GM18858 (cell line): ENCODE data around the gene MRGPRF.
"Not testable (repeated sequence)": the region's sequence is repeated elsewhere in the genome, so short reads cannot be mapped to it uniquely, and the experiment has no call there.

Source experiments
- ATAC-seq: cut with Tn5 transposase; IDR thresholded peaks from one replicate; pipeline ENCODE4 v1.9.1; 2021; ENCODE audit not compliant: unreplicated experiment

The MRGPRF gene

DNA sequence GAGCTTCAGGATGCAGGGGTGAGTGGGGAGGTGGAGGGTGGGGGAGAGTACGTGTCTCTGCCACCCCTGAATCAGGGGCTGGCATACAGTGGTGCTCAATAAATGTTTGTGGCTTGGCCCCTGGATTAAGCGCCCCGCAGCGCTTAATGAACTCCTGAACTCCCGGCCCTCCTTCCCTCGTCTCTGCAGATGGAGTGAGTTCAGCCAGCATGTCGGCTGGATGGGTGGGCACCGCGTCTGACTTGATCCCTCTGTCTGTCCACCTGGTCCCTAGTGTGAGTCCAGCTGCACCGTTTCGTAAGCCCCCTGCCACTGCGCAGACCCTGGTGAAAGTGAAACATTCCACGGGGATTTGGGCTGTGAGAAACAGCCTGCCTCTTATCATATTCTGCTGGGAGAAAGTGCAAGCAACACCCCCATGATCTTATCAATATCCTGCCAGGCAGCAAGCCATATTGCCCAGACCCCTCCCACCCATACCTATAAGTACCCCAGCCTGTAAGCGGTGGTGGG, 20.2 kb downstream of the MRGPRF start:
- no peak for ATAC-seq

DNA sequence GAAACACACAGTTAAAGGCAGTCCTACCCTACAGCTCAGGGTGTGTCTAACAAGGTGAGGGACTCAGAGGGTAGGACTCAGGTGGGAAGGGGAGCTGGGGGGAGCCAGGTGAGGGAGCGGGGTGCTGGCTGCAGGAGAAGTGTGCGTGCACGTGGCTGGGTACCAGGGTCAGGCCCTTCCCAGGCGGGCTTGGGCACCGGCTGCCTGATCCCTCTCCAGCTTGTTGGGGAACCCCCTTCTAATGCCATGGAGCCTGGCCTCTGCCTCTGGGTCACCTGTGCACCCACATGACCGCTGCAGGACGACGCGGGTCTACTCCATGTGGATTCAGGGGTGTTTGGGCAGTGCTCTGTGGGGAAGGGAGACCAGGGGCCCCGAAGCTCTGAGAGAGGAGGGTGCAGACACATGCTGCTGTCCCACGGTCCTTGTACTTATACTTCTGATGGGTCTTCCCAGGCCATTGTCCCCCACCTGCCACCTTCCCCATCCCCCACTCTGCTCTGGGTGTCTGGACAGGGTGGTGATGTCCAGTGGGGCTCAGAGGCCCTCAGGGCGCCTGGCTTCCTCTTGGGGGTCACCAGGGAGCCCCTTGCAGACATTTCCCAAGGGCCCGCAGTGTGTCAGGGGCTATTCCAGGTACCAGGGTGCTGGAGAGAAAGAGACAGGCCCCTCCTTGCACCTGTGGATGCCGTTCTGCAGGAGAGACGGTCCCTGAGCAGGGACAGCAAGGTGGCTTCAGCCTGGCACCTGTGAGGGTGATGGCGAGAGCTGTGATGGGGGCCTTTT, 21.9 kb downstream of the MRGPRF start:
- ATAC-seq: no peak

DNA sequence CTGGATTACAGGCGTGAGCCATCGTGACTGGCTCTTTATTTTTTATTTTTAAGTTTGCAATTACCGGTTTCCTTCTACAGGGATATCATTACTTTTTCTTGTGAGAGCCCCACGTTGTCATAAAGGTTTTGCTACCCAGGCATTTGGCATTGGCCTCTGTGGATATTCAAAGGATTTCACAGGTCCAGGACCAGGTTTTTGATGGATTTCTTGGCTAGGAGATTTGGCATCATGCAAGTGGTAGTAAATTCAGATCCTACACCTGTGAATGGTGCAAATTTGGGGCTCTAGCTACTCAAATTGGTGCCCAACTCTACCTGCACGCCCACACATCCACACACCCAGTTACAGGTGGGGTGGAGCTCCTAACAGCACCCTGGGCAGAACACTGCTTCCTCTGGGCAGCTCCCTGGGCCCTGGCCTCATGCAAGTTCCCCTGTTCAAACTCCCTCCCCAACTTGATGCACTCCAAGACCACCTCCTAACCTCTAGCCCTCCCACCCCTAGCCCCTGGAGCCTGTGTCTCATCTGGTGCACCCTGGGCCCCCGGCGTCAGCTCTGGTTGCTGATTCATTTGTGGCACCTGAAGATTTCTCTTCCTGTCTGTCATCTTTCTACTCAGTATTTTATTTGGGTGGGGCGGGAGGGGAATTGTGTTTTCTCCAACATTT, 23.0 kb downstream of the MRGPRF start:
- no peak for ATAC-seq

DNA sequence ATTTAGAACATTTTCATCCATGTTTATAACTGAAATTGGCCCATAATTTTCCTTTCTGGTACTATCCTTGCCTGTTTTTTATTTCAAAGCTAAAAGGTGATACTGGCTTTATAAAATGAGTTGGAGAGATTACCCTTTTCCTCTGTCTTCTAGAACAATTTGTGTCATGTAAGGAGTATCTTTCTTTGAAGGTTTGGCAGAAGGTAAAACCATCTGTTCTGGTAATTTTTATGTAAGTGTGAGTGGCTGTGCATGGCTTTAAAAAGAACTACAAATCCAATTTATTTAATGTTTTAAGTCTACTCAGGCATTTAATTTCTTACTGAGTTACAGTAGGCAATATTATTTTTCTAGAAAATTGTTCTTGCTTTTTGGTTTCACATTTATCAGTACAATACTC, 24.6 kb downstream of the MRGPRF start:
- ATAC-seq: no peak

DNA sequence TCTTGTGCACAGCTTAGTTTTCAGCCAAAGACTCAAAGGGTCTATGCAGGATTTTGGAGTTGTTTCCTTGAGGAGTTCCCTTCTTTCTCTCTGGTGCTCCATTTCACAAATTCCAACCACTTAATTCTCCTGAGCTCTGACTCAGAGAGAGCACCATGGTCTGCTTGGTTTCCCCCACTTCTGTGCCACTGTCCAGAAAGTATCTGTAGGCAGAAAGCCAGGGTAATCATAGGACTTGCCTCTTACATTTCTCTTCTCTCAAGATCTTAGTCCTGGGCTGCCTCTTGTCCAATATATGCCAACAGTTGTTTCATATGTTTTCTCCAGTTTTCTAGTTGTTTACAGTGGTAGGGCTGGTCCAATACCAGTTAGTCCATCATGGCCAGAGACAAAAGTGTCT, 25.8 kb downstream of the MRGPRF start:
- no peak for ATAC-seq

DNA sequence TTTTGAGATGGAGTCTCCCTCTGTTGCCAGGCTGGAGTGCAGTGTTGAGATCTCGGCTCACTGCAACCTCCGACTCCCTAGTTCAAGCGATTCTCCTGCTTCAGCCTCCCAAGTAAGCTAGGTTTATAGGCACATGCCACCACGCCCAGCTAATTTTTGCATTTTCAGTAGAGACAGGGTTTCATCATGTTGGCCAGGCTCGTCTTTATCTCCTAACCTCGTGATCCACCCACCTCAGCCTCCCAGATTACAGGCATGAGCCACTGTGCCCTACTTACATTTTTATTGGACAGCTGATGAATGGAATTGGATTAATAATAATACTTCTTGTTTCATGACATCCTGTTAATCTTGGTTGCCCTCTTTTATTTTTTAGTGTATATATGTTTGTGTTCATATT, 29.2 kb downstream of the MRGPRF start:
- no peak for ATAC-seq

DNA sequence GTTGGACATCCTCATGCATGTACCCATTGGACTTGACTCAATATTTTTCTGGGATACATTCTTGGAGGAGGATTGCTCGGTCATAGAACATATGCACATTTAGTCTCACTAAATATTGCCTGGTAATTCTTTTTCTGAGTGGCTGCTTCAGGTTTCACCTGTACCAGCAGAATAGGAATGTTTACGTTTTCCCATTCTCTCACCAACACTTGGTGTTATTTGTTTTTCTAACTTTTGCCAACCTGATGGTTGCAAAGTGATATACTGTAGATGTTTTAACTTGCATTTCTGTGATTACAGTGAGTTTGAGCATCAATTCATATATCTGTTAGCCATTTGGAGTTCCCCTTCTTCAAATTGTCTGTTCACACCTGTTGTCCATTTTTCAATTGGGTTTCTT, 30.9 kb downstream of the MRGPRF start:
- no peak for ATAC-seq

DNA sequence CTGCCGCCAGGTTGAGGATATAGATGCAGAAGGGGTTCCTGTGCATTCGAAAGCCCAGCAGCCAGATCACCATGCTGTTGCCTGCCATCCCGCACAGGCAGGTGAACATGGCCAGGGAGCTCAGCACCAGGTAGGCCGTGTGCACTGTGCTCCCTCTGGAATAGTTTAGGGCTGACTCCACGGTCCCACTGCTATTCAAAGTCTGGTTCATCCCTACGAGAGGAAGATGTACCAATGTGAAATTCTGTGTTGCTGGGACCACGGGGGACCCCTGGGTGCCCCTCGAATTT, 32.3 kb downstream of the MRGPRF start, which contains the start of gene MRGPRD:
TSS of gene MRGPRD (minus strand) at position 211 of the 290 bp plus-strand sequence. CDS start at position 211, 0 bp downstream.
- no peak for ATAC-seq

DNA sequence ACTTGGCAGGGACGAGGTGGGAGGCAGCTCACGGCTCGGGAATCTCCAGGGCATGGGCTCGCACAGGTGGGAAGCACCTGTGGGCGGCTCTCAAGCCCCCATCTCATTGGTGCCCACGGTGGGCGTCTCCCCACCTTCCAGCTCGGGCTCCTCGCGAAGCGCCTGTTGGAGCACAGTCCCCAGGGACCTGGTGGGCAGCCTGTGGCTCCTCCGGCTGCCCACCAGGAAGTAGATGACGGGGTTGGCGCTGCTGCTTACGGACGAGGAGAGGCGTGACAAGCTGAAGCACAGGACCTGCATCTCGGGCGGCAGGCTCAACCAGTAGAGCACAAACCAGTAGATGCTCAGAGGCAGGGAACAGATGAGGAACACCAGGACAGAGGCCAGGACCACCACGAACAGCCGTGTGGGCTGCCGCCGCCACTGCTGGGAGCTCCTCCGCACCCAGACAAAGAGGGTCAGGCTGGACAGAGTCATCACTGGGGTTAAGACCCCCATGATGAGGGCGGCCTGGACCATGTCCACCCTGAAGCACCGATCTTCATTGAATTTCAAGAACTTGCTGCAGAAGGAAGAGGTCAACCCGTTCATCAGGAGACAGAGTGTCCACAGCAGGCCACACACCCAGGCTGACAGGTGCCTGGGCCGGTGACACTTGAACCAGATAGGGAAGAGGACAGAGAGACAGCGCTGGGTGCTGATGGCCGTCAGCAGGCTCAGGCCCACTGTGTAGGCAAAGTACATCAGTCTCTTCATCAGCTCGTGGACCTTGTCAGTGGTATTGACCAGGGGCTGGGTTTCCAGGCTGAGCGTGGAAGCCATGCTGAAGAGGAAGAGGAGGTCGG, 32.9 kb downstream of the MRGPRF start:
- no peak for ATAC-seq

DNA sequence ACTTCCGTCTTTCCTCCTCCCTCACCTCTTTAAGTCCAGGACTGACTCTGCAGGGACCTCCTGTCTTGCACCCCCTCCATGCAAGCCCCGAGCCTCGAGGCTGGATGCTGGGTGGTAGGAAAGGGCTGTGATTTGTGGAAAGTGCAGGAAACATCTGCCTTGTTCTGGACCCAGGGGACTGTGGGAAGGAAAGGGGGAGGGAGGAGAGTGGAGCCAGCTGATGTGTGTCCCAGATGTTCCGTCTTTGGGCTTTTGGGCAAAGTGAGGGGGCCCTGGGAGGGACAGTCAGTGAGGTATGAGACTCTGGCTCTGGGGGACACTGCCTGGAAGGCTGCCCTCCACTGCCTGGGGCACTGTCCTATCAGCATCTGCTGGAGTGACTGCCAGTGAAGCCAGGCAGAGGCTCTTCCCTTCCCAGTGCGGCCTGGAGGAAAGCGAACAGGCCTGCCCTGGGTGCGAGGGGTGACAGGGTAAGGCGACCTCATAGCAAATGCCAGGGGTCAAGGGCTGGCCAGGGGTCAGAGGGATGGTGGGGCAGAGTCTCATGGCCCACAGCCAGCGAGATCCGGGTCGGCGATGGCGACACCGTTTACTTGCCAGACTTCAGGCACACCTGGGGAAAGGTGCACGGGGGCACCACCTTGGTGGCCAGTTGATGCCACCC, 34.0 kb downstream of the MRGPRF start:
- ATAC-seq: no peak

DNA sequence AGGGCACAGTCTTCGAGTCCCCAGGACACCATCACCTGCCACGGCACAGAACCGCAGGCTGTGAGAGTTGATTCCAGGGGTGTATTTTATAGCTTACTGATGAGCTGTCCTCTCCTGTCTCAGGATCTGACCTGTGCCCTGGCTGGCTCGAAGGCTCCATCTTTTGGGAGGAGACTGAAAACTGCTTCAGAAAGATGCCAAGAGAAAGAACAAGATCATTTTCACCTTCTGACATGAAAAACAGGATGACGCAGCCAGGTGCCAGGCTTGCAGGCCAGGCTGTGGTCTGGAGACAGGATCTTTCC, 34.5 kb downstream of the MRGPRF start:
- no peak for ATAC-seq

DNA sequence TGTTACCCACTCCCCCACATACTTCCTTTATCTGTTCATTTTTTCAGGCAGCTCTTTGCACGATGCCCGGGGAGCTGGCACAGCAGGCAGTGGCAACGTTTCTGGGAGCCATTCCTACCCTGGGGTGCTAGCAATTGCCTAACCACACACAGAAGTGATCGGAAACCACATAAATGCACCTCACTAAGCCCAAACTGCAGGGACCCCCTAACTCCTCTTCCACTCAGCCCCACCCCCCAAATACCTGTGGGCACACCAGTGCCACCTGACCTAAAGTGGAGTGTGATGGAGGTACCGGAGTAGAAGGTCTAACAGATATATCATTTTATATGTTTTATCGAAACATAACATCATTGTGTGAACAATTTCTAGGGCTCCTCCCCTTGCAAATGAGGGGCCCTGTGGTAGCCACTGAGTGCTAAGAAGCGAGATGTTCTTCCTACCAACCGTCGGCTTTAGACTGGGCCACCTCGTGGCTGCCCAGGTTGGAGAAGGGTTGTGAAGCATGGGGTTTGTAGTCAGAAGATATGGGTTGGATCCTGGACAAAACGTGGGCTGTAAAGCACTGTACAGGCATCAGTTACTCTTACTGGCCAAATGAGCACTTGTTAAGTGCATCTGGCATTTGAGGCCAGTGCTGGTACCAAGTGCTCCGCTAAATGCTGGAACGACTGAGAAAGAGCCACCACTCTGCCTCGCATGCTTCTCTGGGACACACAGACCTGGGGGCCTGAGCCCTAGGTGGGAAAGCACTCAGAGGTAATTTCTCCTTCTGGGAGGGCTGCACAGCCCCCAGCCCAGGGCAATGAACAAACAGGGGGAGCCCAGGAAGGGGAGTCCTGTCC, 35.0 kb downstream of the MRGPRF start:
- no peak for ATAC-seq

DNA sequence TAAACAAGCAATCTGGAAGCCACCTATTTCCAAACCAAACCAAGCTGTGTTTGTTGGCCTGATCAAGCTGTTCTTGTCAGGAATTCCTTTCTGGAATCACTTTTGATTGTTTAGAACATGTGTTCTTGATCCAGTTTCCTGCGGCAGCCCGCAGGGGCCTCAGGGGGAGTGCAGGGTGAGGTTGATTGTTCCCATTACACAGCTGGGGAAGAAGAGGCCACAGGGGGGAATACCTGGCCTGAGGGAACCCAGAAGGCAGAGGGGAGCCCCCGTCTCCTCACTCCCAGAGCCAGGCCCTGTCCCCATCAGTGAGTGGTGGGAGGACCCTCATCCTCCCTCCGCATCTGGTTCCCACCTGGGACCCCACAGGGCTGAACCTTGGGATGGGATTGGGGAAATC, 36.5 kb downstream of the MRGPRF start:
- ATAC-seq: no peak

DNA sequence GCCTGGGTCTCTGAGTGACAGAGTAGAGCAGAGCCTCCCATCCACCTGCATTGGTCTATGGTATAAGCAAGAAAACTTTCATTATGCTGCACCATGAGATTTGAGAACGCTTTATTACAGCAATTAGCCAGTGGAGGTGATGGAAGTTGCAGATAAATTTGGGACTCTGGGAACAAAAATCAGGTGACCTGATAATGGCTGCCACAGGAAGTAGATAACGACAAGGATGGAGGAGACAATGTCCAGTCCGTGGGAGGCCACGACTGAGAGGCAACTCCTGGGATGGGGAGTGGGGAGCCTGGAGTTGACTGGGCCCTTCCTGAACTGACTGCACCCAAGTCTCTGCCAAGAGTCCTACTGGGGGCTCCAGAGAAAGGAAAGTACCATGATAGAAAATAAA, 37.0 kb downstream of the MRGPRF start:
- no peak for ATAC-seq

DNA sequence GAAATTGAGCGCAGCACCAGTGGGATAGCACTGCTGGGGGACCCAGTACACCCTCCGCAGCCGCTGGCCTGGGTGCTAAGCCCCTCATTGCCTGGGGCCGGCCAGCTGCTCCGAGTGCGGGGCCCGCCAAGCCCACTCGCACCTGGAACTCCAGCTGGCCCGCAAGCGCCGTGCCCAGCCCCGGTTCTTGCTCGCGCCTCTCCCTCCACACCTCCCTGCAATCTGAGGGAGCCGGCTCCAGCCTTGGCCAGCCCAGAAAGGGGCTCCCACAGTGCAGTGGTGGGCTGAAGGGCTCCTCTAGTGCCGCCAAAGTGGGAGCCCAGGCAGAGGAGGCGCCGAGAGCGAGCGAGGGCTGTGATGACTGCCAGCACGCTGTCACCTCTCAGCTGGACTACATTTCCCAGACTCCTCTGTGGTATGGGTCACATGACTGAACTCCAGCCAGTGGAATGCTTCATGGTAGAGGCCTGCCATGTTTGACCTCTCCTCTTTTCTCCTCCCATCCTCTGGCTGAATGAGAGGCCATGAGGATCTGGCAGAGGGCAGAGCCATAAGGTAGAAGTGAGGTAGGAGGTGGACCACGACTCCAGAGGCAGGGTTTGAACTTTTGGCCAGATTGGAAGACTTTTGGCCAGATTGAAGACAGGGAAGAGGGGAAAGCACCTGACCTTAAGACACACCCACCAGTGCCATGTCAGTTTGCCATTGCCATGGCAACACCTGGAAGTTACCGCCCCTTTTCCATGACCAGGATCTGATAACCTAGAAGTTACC, 38.4 kb downstream of the MRGPRF start:
- ATAC-seq: no peak

DNA sequence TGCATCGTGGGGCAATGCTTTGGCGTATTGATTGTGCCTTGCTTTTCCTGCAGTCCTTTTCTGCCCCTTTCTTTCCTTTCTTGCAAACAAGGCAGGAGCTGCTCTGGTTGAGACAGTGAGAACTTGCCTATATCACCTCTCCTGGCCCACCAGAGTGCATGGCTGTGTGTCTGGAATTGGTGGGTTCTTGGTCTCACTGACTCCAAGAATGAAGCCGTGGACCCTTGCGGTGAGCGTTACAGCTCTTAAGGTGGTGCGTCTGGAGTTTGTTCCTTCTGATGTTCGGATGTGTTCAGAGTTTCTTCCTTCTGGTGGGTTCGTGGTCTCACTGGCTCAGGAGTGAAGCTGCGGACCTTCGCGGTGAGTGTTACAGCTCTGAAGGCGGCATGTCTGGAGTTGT, 39.3 kb downstream of the MRGPRF start:
- not testable (repeated sequence) for ATAC-seq

DNA sequence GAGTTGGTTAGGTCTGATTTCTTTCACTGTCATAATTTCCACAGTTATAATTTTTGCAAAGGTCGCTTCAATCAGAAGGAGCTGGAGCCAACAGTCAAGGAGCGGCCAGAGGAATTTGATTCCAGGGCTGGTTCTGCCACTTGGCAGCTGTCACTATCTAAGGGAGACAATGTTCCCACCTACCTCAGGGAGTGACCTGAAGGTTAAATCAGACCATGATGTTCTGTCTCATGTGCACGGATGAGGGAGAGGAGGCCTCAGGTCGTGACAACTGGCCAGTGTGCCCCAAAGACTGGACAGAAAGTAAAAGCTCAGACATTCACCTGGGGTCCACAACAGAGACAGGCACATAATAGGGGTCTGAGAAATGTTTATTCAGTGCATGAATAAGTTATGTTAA, 39.8 kb downstream of the MRGPRF start:
- ATAC-seq: no peak

DNA sequence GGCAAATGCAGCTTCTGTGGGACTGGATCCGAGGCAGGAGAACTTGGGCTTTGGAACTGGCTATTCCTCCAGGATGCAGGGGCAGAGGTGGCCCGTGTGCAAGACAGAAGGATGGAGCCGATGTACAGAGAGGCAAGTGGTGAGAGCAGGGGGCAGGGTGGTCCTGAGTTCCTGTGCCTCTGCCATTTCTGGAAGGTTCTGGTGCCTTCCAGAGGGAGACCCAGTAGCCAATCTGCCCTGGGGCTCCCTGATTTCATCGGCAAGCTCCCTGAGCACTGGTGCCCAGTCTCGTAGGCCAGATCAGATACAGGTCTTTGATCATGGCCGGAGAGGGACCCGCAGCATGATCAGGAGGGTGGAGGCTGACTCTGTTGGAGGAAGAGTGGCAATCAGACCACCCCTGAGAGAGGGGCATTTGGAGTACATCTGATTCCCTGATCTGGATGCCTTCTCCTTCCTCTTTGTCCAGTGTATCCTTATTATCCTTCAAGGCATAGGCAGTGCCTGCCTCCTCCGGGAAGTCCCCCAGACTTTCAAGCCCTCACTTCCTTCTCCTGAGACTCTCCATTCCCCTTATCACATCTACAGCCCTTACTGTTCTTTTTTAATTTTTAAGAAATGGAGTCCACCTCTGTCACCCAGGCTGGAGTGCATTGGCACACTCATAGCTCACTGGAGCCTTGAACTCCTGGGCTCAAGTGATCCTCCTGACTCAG, 42.0 kb downstream of the MRGPRF start:
- ATAC-seq: no peak

DNA sequence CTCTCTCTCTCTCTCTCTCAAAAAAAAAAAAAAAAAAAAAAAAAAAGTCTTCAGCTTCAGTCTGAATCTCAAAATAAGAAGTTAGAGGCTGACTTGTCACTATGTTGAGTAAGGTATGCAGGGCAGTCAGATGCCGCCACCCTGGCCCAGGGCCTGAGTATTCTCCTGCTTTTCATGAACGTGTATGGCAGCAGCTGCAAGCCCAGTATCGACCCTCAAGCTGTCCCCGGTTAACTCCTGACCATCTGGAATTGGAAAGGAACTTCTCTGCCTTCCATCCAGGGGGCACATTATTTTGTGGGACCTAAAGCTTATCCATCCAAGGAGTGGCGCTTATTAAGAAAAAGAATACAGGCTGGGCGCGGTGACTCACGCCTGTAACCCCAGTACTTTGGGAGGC, 43.7 kb downstream of the MRGPRF start:
- no peak for ATAC-seq
